22Rv1 (cell line): Measurements from ENCODE around the gene TCP11.

Experiments used
- CTCF ChIP-seq: fragments of 450-650 bp; IDR thresholded peaks from 2 replicates; pipeline ENCODE4 v1.5.1; 2017; ENCODE audit warnings: mild to moderate bottlenecking
- ZFX ChIP-seq: fragments of 450-650 bp; IDR thresholded peaks from 2 replicates; pipeline ENCODE4 v1.6.1; 2017; ENCODE audit warnings: antibody characterized with exemption, borderline replicate concordance

- TF ChIP-seq CTCF (no peak), ZFX (no peak)
These were observed 69.7 kb downstream of the TCP11 start for GRCh38 chr6:35071347-35071994.
